NCI-H1048 (cell line): ENCODE results near the gene SLC22A31.

ENCODE experiments used
- DNase-seq: peaks from one replicate; lab custom pipeline; 2025; lab: John Stamatoyannopoulos, UW

The SLC22A31 gene

GRCh38 chr16:89164847-89165680 is 35.3 kb downstream of the SLC22A31 start:
- DNase-seq = no peak

GRCh38 chr16:89164436-89164835 is 35.9 kb downstream of the SLC22A31 start:
- DNase-seq = no peak

GRCh38 chr16:89163297-89163696 is 37.0 kb downstream of the SLC22A31 start:
- no peak for DNase-seq

GRCh38 chr16:89161763-89162713 is 38.3 kb downstream of the SLC22A31 start:
- DNase-seq = no peak

- DNase-seq = no peak
Measured at GRCh38 chr16:89160977-89161701, 39.2 kb downstream of the SLC22A31 start.

GRCh38 chr16:89159850-89160354 is 40.4 kb downstream of the SLC22A31 start:
- no peak for DNase-seq

GRCh38 chr16:89159066-89159849 is 41.1 kb downstream of the SLC22A31 start:
- DNase-seq = no peak

GRCh38 chr16:89157778-89158177 is 42.6 kb downstream of the SLC22A31 start:
- no peak for DNase-seq

GRCh38 chr16:89156740-89157645 is 43.3 kb downstream of the SLC22A31 start:
- no peak for DNase-seq

GRCh38 chr16:89155851-89156739 is 44.2 kb downstream of the SLC22A31 start:
- no peak for DNase-seq

- DNase-seq = no peak
Measured at GRCh38 chr16:89155184-89155679, 45.1 kb downstream of the SLC22A31 start.

- DNase-seq = no peak
Measured at GRCh38 chr16:89154390-89155183, 45.8 kb downstream of the SLC22A31 start.

GRCh38 chr16:89153848-89154271 is 46.5 kb downstream of the SLC22A31 start:
- DNase-seq = no peak

- DNase-seq = no peak
Measured at GRCh38 chr16:89152831-89153700, 47.3 kb downstream of the SLC22A31 start.

GRCh38 chr16:89150981-89151380 is 49.4 kb downstream of the SLC22A31 start:
- no peak for DNase-seq

- DNase-seq = no peak
Measured at GRCh38 chr16:89150090-89150835, 50.1 kb downstream of the SLC22A31 start.
